ENCODE measurements around the gene CDH4. TPM values are rescaled to one million over a fixed set of nuclear protein-coding genes. Genes with fewer than 3 reads are reported as not detected.

CDH4 gene
- total and polyA plus RNA-seq, 2 of the 4 experiments (the other 2 are of a cell fraction), result 1.6 to 3.5 TPM

DNA sequence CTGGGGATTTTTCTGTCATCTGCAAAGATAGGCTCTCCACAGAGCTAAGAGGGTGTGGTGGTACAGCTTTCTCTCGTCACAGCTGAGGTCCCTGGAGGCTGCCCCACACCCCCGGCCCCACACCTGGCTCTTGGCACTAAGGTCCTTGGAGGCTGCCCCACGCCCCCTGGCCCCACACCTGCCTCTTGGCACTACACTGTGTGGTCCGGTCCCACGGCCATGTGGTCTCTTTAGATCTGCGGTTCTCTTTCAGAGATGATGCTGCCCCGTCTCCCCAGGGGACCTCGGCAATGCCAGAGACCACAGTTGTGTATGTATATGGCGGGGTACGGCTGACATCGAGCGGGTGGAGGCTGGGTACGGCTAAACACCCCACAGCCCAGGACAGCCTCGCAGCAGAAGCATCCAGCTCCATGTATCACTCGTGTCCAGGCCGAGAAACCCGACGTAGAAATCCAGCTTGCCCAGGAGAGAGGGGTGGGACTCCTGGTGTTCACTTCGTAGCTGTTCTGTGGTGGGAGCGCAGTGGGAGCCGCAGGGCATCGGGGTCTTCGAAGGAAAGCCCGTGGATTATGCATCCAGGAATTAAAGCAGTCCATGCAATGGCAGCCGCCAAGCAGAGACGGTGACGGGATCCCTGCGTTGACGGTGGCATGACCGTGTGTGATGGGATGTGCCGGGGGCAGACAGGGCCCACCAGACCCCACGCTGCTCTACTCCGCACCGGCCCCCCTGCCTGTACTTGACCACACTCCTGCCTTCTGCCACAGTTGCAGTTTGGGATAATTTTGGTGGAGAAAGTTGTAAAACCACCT, 292.1 kb downstream of the CDH4 start:
- H2AFZ ChIP-seq (replicated peaks; ENCODE audit: low read length, poor library complexity), result no peak overlapping the region
- CTCF ChIA-PET, result no interaction called here
- H3K23ac ChIP-seq (ENCODE audit: low read depth, low read length), result no peak overlapping the region
- H2BK120ac ChIP-seq (ENCODE audit: low read depth, low read length), result no peak overlapping the region
- H4K8ac ChIP-seq (ENCODE audit: low read depth in 2 of 2, low read length in 2 of 2), result no peak overlapping the region
- H3K56ac ChIP-seq (ENCODE audit: extremely low read depth, insufficient read depth, low read length), result no peak overlapping the region
- H3K9me1 ChIP-seq (ENCODE audit: insufficient read depth, low read length), result peaks cover 4% of the 10 kb centered on the region; the same call in 1 of the 2 replicates
- H2AK5ac ChIP-seq (ENCODE audit: low read depth, low read length), result no peak overlapping the region
- TF ChIP-seq MAFK (IDR thresholded peaks at IDR 0.05; ENCODE audit: low read depth, low read length), result no peak
- no peak for TF ChIP-seq SMC3 (IDR thresholded peaks at IDR 0.05; ENCODE audit: low read depth, low read length)
- TF ChIP-seq CEBPB (IDR thresholded peaks at IDR 0.05; ENCODE audit: low read depth, low read length), result no peak
- TF ChIP-seq NFE2L2 (IDR thresholded peaks at IDR 0.05; ENCODE audit: low read depth, low read length), result no peak
- TF ChIP-seq, protein P1, sequence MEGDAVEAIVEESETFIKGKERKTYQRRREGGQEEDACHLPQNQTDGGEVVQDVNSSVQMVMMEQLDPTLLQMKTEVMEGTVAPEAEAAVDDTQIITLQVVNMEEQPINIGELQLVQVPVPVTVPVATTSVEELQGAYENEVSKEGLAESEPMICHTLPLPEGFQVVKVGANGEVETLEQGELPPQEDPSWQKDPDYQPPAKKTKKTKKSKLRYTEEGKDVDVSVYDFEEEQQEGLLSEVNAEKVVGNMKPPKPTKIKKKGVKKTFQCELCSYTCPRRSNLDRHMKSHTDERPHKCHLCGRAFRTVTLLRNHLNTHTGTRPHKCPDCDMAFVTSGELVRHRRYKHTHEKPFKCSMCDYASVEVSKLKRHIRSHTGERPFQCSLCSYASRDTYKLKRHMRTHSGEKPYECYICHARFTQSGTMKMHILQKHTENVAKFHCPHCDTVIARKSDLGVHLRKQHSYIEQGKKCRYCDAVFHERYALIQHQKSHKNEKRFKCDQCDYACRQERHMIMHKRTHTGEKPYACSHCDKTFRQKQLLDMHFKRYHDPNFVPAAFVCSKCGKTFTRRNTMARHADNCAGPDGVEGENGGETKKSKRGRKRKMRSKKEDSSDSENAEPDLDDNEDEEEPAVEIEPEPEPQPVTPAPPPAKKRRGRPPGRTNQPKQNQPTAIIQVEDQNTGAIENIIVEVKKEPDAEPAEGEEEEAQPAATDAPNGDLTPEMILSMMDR (conservative IDR thresholded peaks at IDR 0.05; ENCODE audit: low read depth, low read length), result no peak
- TF ChIP-seq, protein P2, sequence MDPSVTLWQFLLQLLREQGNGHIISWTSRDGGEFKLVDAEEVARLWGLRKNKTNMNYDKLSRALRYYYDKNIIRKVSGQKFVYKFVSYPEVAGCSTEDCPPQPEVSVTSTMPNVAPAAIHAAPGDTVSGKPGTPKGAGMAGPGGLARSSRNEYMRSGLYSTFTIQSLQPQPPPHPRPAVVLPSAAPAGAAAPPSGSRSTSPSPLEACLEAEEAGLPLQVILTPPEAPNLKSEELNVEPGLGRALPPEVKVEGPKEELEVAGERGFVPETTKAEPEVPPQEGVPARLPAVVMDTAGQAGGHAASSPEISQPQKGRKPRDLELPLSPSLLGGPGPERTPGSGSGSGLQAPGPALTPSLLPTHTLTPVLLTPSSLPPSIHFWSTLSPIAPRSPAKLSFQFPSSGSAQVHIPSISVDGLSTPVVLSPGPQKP (IDR thresholded peaks at IDR 0.05; ENCODE audit: borderline replicate concordance, low read depth, low read length), result no peak
- TF ChIP-seq, protein P3, sequence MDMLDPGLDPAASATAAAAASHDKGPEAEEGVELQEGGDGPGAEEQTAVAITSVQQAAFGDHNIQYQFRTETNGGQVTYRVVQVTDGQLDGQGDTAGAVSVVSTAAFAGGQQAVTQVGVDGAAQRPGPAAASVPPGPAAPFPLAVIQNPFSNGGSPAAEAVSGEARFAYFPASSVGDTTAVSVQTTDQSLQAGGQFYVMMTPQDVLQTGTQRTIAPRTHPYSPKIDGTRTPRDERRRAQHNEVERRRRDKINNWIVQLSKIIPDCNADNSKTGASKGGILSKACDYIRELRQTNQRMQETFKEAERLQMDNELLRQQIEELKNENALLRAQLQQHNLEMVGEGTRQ (IDR thresholded peaks at IDR 0.05; ENCODE audit: low read depth, low read length), result no peak
- TF ChIP-seq MAZ (IDR thresholded peaks at IDR 0.05; ENCODE audit: borderline replicate concordance, low read depth, low read length), result no peak
- no peak for ATAC-seq (ENCODE audit: low read depth)
- H2BK15ac ChIP-seq (ENCODE audit: low read depth, low read length), result no peak overlapping the region
- no peak overlapping the region for H3K14ac ChIP-seq (replicated peaks; ENCODE audit: low read depth, low read length)
- no peaks in the 10 kb centered on the region for H3K9me3 ChIP-seq (ENCODE audit: control insufficient read depth, insufficient read depth, low read length)
- POLR2A ChIA-PET (ENCODE audit: unreplicated experiment), result no interaction called here
- DNase-seq, result no peak
- H2BK5ac ChIP-seq (ENCODE audit: low read depth, low read length, poor library complexity, severe bottlenecking), result no peak overlapping the region
- H3K4me3 ChIP-seq (ENCODE audit: insufficient read depth, low read depth, low read length), result no peak overlapping the region
- H4K20me1 ChIP-seq (ENCODE audit: insufficient read depth, low read length), result no peaks in the 10 kb centered on the region
- no peak overlapping the region for H4K5ac ChIP-seq (ENCODE audit: low read depth, low read length)
- no peak overlapping the region for H2BK20ac ChIP-seq (ENCODE audit: low read depth, low read length)
- no peaks in the 10 kb centered on the region; the same call in 1 of the 2 replicates for H3K27me3 ChIP-seq (ENCODE audit: control insufficient read depth, insufficient read depth, low read length)
- H3K4me2 ChIP-seq (ENCODE audit: low read depth, low read length), result no peak overlapping the region
- H3K4ac ChIP-seq (ENCODE audit: low read depth, low read length), result no peak overlapping the region
- no peaks in the 10 kb centered on the region for H3K4me1 ChIP-seq (ENCODE audit: control insufficient read depth, insufficient read depth, low read length)
- intact Hi-C loops (cut with micrococcal nuclease) (no loop called here), dilution Hi-C loops (cut with HindIII; ENCODE audit: low sequenced_read_pairs, unreplicated experiment) (no loop called here), in situ Hi-C loops (cut with MboI; ENCODE audit: low sequenced_read_pairs) (no loop called here)
- H3K79me1 ChIP-seq (ENCODE audit: low read depth in 1 of 2, low read length in 2 of 2), result no peaks in the 10 kb centered on the region
- H2AK9ac ChIP-seq (replicated peaks; ENCODE audit: low read depth, low read length, poor library complexity), result no peak overlapping the region
- no peak overlapping the region for H3K9ac ChIP-seq (ENCODE audit: low read depth, low read length)
- H3K36me3 ChIP-seq (ENCODE audit: control insufficient read depth, insufficient read depth, low read length), result no peaks in the 10 kb centered on the region
- WGBS, 2 experiments (ENCODE audit: extremely low coverage in 2 of 2, insufficient read length in 1 of 2), result 85% methylated on average over 12 of the region's 34 CpGs; no CpG with 5 or more reads in 1 of the 2 experiments
- no TSS peak for BruUV-seq (replicated peaks)
- no peak overlapping the region for H3K18ac ChIP-seq (ENCODE audit: low read depth, low read length)
- no peak overlapping the region for H3K27ac ChIP-seq (ENCODE audit: insufficient read depth, low read length)
- H4K91ac ChIP-seq (ENCODE audit: insufficient read depth, low read depth, low read length), result no peak overlapping the region

Data from IMR-90 (cell line).